ENCODE data around the gene JADE2.
"Not testable (repeated sequence)": the region's sequence is repeated elsewhere in the genome, so short reads cannot be mapped to it uniquely, and the experiment has no call there.

DNA sequence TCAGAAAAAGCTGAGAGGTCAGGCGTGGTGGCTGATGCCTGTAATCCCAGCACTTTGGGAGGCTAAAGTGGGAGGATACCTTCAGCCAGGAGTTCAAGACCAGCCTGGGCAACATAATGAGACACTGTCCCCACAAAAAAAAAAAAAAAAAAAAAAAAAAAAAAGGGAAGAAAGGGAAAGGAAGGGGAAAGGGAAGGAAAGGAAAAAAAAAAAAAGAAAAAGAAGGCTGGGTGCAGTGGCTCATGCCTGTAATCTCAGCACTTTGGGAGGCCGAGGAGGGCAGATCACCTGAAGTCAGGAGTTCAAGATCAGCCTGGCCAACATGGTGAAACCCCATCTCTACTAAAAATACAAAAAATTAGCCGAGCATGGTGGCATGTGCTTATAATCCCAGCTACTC is 74.3 kb downstream of the JADE2 start:
- TF ChIP-seq, protein P1, sequence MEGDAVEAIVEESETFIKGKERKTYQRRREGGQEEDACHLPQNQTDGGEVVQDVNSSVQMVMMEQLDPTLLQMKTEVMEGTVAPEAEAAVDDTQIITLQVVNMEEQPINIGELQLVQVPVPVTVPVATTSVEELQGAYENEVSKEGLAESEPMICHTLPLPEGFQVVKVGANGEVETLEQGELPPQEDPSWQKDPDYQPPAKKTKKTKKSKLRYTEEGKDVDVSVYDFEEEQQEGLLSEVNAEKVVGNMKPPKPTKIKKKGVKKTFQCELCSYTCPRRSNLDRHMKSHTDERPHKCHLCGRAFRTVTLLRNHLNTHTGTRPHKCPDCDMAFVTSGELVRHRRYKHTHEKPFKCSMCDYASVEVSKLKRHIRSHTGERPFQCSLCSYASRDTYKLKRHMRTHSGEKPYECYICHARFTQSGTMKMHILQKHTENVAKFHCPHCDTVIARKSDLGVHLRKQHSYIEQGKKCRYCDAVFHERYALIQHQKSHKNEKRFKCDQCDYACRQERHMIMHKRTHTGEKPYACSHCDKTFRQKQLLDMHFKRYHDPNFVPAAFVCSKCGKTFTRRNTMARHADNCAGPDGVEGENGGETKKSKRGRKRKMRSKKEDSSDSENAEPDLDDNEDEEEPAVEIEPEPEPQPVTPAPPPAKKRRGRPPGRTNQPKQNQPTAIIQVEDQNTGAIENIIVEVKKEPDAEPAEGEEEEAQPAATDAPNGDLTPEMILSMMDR (IDR thresholded peaks at IDR 0.05; ENCODE audit: low read length) = not testable (repeated sequence)
- TF ChIP-seq EZH2 (IDR thresholded peaks at IDR 0.05; ENCODE audit: borderline replicate concordance, low read length) = not testable (repeated sequence)

Measured in OCI-LY1 (cell line).